ENCODE results near the gene CIB4.

The CIB4 gene

DNA sequence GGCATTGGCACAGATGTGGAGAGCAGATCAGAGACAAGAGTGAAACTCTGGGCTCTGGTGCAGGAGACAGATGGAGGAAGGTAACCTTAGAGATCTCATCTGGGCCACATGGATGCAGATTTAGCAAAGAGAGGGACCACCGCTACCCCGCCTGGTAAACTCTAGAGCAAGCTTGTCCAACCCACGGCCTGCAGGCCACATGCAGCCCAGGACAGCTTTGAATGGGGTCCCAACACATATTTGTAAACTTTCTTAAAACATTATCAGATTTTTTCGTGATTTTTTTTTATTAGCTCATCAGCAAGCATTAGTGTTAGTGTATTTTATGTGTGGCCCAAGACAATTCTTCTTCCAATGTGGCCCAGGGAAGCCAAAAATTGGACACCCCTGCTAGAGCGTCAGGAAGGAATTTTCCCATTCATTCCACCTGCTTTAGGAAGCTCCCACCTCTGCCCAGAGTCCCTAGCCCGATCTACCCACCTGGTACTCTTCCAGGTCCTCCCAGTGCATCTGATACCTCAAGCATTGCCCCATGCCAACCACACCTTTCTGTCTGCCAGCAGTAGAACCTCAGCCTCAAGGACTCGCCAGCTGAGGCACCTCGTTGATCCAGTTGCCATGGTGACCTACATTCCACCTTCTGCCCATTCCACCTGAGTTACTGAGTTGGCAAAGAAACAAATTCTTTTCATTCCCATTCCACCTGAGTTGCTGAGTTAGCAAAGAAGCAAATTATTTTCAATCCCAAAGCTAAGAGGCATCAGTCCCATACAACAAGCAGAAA is at the start of gene CIB4:
TSS of gene CIB4 (minus strand) at position 586 of the 784 bp plus-strand sequence. CDS start at position 534, 52 bp downstream.
- DNase-seq: peak in 1 of 2 donors; percentile 57
- no peak within 1 kb of the TSS for H3K27ac ChIP-seq
- TF ChIP-seq, protein P1, sequence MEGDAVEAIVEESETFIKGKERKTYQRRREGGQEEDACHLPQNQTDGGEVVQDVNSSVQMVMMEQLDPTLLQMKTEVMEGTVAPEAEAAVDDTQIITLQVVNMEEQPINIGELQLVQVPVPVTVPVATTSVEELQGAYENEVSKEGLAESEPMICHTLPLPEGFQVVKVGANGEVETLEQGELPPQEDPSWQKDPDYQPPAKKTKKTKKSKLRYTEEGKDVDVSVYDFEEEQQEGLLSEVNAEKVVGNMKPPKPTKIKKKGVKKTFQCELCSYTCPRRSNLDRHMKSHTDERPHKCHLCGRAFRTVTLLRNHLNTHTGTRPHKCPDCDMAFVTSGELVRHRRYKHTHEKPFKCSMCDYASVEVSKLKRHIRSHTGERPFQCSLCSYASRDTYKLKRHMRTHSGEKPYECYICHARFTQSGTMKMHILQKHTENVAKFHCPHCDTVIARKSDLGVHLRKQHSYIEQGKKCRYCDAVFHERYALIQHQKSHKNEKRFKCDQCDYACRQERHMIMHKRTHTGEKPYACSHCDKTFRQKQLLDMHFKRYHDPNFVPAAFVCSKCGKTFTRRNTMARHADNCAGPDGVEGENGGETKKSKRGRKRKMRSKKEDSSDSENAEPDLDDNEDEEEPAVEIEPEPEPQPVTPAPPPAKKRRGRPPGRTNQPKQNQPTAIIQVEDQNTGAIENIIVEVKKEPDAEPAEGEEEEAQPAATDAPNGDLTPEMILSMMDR (IDR thresholded peaks at IDR 0.05): no peak

DNA sequence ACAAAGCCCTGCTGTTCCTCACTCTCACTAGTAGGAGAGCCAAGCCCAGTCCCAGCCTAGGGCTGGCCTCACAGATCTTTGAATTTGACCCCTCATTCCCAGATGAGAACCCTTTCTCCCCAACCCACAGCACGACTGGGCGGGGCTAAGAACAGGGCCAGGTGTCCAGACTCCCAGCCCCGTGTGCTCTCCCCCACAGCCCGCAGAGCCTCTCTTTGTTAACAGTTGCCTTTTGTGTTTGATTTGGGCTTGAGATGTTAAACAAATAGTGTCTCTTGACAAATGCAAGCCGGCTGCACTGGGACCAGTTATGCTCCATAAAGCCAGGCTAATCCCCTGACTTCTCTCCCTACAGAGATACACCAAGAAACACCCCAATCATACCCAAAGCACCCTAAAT is 46.6 kb upstream of the CIB4 start:
- peaks cover 0 to 19% (median 13%) of the 10 kb centered on the region in 4 donors for H3K4me1 ChIP-seq
- TF ChIP-seq, protein P1 (IDR thresholded peaks at IDR 0.05): no peak
- H3K27me3 ChIP-seq: no peaks in the 10 kb centered on the region
- no peak for DNase-seq
- H3K27ac ChIP-seq: no peak overlapping the region
- no peaks in the 10 kb centered on the region for H3K9me3 ChIP-seq
- no peak overlapping the region for H3K4me3 ChIP-seq
- no peaks in the 10 kb centered on the region for H3K36me3 ChIP-seq
- intact Hi-C loops (cut with DNase I; ENCODE audit: low total_unique reads): loop anchor here (2.0 to 5.0 kb wide), 2 partner anchors 54 to 71 kb away; no protein-coding TSS in a partner anchor

More for the DNA sequence above, at the start of gene CIB4:
- no peaks in the 10 kb centered on the region for H3K9me3 ChIP-seq
- no peaks in the 10 kb centered on the region for H3K4me1 ChIP-seq
- peaks cover 0 to 8% of the 10 kb centered on the region in 2 donors for H3K27me3 ChIP-seq
- intact Hi-C loops (cut with DNase I; ENCODE audit: low total_unique reads): no loop called here
- no peaks in the 10 kb centered on the region for H3K36me3 ChIP-seq
- H3K4me3 ChIP-seq: no peak within 1 kb of the TSS

DNA sequence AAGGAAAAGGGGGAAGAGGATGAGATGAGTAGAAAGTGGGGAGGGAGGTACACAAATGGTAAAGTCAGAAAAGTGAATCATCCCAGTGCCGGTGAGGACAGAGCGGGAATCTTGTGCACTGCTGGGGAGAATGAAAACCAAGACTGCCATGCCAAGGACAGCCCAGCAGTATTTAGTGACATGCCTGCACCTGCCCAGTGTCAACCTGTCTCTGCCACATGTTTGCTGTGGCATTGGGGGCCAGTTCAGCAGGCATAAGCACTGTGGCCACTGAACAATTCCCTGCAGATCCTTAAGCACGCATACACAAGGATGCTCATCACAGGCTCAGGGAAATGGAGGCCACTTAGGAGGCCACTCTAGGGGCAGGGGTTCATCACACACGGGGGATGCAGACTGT is 46.2 kb upstream of the CIB4 start:
- intact Hi-C loops (cut with DNase I; ENCODE audit: low total_unique reads): loop anchor here (5.0 kb wide), 1 partner anchor 55 kb away; no protein-coding TSS in a partner anchor
- Histone ChIP-seq H3K27me3 (no peaks in the 10 kb centered on the region), H3K27ac (no peak overlapping the region), H3K9me3 (no peaks in the 10 kb centered on the region), H3K4me1 (peaks cover 0 to 22% (median 13%) of the 10 kb centered on the region in 4 donors), H3K4me3 (no peak overlapping the region), H3K36me3 (no peaks in the 10 kb centered on the region)
- DNase-seq: no peak
- TF ChIP-seq, protein P1 (IDR thresholded peaks at IDR 0.05): no peak

DNA sequence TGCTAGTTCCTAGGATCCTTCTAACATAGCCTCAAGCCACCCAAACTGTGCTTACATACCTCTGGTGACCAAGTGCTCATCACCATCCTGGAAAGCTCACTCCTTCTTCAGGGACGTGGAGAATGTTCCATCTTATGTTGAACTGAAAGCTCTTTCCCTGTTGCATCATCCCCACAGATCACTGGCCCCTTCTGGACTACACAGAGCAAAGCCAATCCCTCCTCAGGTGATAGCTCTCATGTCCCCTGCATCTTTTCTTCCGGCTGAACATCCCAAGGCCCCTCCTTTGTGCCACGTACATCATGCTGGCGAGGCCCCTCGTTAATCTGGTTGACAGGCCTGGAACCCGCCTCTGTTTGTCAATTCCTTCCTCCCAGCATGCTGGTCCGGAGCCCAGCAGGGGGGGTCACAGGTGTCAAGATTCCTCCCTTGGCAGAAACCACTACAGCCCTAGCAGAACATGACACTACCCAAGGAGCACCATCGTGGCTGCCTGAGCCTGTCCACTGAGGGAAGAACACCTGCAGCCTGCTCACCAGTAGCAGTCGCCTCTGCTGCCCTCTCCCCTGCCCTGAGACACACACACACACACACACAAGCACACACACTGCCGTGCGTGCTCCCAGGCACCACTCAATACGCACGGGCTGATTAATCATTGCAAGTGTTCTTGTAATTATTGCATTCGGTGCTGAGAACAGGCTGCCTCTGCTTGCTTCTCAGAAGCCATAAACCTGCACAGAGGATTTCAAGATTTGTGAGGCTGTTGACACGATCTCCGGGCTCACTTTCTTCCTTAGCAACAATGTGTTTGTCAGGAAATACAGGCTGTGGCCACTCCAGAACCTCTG is 45.0 kb upstream of the CIB4 start:
- no peaks in the 10 kb centered on the region for H3K9me3 ChIP-seq
- TF ChIP-seq, protein P1 (IDR thresholded peaks at IDR 0.05): no peak
- no peak for DNase-seq
- intact Hi-C loops (cut with DNase I; ENCODE audit: low total_unique reads): loop anchor here (5.0 kb wide), 1 partner anchor 56 kb away; no protein-coding TSS in a partner anchor
- no peak overlapping the region for H3K4me3 ChIP-seq
- no peak overlapping the region for H3K27ac ChIP-seq
- H3K36me3 ChIP-seq: no peaks in the 10 kb centered on the region
- H3K4me1 ChIP-seq: peaks cover 0 to 22% (median 13%) of the 10 kb centered on the region in 4 donors
- H3K27me3 ChIP-seq: no peaks in the 10 kb centered on the region

DNA sequence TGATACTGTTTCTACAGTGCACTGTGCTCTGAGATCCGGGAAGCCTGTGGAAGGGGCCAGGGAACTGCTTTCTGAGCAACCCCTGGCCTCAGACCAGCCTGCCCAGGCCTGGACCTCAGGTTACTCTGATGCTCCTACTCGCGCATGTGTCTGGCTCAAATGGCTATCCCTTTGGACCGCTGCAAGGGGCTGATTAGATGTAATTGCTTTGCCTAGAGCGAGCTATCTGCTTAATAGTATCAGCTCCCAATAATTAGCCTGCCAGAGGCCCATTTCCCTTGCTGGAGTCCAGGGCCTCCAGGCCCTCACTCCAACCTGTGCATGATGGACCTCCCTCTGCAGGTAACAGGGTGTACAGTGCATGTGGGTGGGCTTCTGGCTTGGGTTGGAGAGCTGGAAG is 44.2 kb upstream of the CIB4 start:
- H3K9me3 ChIP-seq: no peaks in the 10 kb centered on the region

More for the DNA sequence above, 44.2 kb upstream of the CIB4 start:
- Histone ChIP-seq H3K4me3 (no peak overlapping the region), H3K4me1 (peaks cover 0 to 19% (median 10%) of the 10 kb centered on the region in 4 donors), H3K27ac (no peak overlapping the region), H3K27me3 (no peaks in the 10 kb centered on the region), H3K36me3 (no peaks in the 10 kb centered on the region)
- intact Hi-C loops (cut with DNase I; ENCODE audit: low total_unique reads): loop anchor here (5.0 kb wide), 1 partner anchor 57 kb away; no protein-coding TSS in a partner anchor
- TF ChIP-seq, protein P1 (IDR thresholded peaks at IDR 0.05): no peak
- DNase-seq: no peak

Measured in tibial artery (tissue), 4 donors.